ENCODE measurements around the gene DLX4.

DNA sequence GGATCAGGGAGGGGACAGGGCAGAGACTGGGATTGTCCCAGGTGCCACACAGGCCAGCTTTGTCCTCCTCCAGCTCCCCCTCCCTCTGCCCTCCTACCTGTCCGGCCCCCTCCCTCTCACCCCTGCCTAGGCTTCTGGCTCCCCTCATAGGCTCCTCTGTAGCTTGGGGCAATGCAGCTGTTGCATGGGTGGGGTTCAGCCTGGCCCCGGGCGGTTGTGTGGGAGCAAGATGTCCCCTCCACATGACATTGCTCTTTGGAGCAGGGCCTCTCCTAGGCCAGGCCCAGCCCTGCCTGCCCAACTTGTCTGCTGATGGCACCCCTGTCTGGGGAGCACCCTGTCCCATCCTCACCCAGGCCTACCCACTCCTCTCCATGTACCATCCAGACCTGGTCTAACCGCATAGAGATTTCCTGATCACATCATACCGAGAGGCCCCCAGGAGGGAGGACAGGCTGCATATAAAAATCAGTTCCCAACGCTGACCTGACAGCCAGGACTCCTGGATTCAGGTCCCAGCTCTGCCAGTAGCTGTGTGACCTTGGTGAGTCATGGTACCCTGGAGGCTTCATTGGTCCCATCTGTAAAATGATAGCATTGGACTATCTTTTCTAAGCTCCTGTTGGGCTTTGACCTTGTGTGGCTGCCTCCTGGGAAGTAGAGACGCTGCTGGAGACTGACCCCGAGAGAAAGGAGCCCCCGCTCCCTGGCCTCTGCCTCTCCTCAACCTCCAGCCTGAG, 48.8 kb upstream of the DLX4 start:
- TF ChIP-seq, protein P1, sequence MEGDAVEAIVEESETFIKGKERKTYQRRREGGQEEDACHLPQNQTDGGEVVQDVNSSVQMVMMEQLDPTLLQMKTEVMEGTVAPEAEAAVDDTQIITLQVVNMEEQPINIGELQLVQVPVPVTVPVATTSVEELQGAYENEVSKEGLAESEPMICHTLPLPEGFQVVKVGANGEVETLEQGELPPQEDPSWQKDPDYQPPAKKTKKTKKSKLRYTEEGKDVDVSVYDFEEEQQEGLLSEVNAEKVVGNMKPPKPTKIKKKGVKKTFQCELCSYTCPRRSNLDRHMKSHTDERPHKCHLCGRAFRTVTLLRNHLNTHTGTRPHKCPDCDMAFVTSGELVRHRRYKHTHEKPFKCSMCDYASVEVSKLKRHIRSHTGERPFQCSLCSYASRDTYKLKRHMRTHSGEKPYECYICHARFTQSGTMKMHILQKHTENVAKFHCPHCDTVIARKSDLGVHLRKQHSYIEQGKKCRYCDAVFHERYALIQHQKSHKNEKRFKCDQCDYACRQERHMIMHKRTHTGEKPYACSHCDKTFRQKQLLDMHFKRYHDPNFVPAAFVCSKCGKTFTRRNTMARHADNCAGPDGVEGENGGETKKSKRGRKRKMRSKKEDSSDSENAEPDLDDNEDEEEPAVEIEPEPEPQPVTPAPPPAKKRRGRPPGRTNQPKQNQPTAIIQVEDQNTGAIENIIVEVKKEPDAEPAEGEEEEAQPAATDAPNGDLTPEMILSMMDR (IDR thresholded peaks at IDR 0.05; ENCODE audit: borderline replicate concordance, extremely low read depth, low read length, poor library complexity, severe bottlenecking), result no peak
- no peak for TF ChIP-seq EZH2 (IDR thresholded peaks at IDR 0.05; ENCODE audit: borderline replicate concordance, low read depth, low read length, severe bottlenecking)
